GM19099 (cell line): ENCODE measurements around the gene COL4A2.

ENCODE experiments used
- POLR2A ChIP-seq: IDR thresholded peaks from 3 replicates; pipeline ENCODE4 v1.6.1; 2011; ENCODE audit warnings: low read depth; ENCODE audit not compliant: insufficient read length; ENCODE audit errors: extremely low read depth

Gene COL4A2

GRCh38 chr13:110293649-110294048 lies 13.4 kb upstream of the COL4A2 start:
- TF ChIP-seq POLR2A: no peak

DNA sequence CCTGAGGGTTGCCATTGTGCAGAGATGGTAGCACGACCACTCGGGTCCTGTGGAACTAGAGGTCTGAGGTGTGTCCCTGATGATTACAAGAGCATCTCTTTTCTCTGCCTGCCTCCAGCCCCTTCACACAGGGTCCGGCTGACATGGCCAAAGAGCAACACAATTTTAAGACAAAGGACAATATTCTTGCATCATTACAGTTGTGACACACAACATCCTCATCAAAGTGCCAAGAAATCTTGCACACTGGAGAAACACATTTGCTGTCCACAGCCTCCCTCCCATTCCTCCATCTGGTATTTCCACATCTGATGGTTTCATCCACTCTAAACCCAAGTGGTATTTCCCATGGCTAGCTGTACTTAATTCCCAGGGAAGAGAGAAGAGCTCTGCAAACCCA lies 12.9 kb upstream of the COL4A2 start:
- TF ChIP-seq POLR2A: no peak

GRCh38 chr13:110294622-110295021 lies 12.5 kb upstream of the COL4A2 start:
- TF ChIP-seq POLR2A: no peak

- no peak for TF ChIP-seq POLR2A
These were observed 10.1 kb upstream of the COL4A2 start for GRCh38 chr13:110297011-110297410.

DNA sequence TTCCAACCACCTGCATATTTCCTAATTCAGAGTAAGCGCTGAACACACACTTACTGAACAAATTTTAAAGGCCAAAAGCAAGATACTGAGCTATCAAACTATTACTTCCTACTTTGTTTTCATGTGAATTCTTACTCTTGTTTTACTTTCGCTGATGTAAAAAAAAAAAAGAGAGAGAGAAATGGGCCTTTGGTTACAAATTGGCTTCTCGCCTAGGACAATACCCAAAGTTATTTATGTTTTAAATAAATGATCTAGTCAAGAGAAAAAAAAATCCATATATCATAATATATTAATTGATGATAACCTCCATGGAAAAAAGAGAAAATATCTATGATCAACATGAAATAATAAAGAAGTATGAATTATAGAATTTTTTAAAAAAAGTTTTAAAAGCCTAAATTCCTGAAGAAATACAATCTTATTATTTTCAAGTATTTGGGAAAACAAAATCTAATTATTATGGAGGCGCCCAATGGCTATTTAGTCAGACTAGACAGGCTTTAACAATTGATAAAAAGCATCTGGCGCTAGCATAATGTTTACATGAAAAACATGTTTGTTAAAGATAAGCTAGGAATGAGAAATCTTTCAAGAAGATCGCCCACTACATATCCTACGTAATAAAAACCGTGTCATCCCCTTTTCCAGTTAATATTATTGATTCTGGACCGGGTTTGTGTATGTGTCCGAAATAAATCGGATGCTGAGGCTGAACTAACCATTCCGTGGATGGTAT lies 9.1 kb upstream of the COL4A2 start:
- no peak for TF ChIP-seq POLR2A

GRCh38 chr13:110298505-110299282 lies 8.4 kb upstream of the COL4A2 start:
- TF ChIP-seq POLR2A: no peak

GRCh38 chr13:110299283-110299840 lies 7.7 kb upstream of the COL4A2 start:
- no peak for TF ChIP-seq POLR2A

DNA sequence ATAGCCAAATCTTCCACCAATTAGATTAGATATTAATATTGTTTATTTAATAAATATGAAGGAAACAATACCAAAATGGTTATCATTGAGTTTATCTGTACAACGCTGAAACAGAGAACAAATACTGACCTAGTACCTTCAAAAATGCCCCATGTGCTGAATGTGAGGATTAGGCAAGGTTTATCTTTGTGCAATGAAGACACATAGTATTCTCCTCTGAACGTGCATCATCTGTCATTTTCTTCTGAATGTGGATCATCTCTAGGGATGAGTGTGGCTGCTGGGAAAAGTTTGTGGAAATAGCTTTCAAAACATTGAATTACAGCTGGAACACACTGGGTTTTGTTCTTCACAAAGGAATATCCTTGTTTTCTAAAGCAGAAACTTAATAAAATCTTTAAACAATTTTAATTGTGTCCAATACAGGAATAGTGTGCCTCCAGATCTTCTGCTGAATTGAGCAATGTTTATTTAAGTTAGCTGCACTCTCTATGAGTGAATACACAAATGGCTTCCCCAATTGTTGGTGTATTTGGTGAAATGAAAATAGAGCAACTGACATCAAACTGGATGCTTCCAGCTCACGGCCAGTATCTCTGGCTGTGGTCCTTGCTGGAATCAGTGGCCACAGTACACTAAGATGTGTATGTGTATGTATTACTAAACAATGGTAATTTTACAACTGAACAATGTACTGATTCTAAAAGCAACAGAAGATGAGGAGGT lies 6.8 kb upstream of the COL4A2 start:
- TF ChIP-seq POLR2A: no peak

DNA sequence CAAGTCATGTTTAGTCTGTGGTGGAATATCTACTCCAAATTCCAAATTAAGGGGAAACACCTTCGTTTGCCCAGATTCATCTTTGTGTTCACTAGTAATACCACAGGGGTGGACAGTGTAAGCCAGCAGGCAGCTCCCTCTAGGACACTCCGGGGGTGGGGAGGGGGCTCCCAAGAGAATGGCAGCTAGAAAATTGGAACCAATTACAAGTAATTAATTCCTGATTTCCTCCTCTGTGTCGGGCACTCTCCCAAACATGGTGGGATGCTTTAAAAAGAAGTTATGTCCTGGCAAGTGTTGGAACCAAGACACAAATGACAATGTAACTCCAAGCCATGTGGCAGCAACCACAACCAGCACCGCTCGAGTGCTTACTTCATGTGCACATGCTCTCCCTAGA lies 6.0 kb upstream of the COL4A2 start:
- no peak for TF ChIP-seq POLR2A

DNA sequence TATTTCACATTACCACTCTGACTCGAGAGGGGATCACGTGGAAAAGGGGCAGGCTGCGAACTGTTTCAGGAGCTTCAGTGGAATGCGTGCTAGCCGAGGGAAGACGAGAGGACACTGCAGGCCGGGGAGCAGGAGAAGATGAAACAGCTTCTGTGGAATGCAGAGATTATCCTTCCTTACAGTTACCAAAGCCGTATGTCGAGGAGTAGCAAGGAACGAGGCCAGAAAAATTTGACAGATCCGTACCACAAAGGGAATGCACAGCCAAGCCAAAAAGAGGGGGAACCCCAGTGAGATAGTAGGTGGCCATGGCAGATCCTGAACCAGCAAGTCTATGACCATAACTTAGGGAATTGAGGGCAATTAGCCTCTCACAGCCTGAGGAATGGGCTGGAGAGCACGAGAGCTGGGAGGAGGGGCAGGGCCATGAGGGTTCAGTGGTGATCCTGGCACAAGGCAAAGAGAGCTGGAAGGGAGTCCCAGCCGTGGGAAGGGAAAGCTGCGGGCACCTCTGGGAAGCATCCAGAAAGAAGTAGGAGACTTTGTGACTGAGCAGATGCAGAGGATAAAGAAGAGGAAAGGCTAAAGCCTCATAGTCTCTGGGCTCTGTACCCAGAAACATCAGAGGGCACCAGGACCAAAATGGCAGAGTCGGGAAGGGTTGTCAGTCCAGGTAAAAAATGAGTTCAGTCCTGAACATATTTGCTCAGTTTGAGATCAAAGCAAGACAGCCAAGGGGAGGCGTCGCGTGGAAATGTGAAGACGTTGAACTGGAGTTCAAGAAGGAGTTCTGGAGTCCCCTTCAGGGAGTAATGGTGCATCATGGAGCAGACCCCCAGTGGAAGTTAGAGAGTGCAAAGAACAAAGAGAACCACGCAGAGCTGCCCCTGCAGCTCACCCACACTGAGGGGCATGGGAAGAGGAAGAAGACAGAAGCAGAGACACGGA lies 5.2 kb upstream of the COL4A2 start:
- no peak for TF ChIP-seq POLR2A

GRCh38 chr13:110302997-110303396 lies 4.1 kb upstream of the COL4A2 start:
- TF ChIP-seq POLR2A: no peak

GRCh38 chr13:110303644-110304043 lies 3.4 kb upstream of the COL4A2 start:
- no peak for TF ChIP-seq POLR2A

DNA sequence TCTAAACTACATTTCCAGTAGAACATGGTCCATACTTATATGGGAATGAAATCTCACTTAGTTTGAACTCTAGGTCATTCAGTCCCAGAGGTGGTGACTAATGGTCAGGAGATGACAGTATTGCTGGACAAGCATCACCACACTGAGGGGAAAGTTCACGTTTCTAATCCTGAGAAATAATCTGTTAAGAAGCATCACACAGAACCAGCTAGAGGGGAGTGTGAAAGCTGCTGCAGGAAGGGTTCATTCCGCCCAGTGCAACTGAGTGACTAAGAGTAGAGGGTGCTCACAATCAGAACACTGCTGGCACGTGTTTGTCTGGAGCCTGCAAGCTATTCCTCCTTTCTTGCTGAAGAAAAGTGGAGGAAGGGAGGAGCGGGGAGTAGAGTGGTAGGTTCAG lies 2.8 kb upstream of the COL4A2 start:
- TF ChIP-seq POLR2A: no peak

GRCh38 chr13:110305001-110305400 lies 2.1 kb upstream of the COL4A2 start:
- no peak for TF ChIP-seq POLR2A
